GM18505 (cell line): ENCODE measurements around the gene ITGA11.

Source experiments
- ATAC-seq: cut with Tn5 transposase; IDR thresholded peaks from one replicate; pipeline ENCODE4 v1.9.1; 2021; ENCODE audit not compliant: unreplicated experiment
- POLR2A ChIP-seq: IDR thresholded peaks from 4 replicates; pipeline ENCODE4 v1.6.1; 2011; ENCODE audit warnings: borderline replicate concordance; ENCODE audit not compliant: insufficient read depth, insufficient read length; ENCODE audit errors: extremely low read depth

The ITGA11 gene

GRCh38 chr15:68382286-68383007 is 49.5 kb downstream of the ITGA11 start:
- TF ChIP-seq POLR2A: no peak
- ATAC-seq: no peak

- TF ChIP-seq POLR2A: no peak
- ATAC-seq: no peak
These were observed 51.5 kb downstream of the ITGA11 start for GRCh38 chr15:68380456-68380855.

GRCh38 chr15:68379759-68380290 is 52.1 kb downstream of the ITGA11 start:
- TF ChIP-seq POLR2A: no peak
- no peak for ATAC-seq

- no peak for ATAC-seq
- TF ChIP-seq POLR2A: no peak
These were observed 52.8 kb downstream of the ITGA11 start for GRCh38 chr15:68379058-68379758.

- no peak for TF ChIP-seq POLR2A
- ATAC-seq: no peak
These were observed 53.4 kb downstream of the ITGA11 start for GRCh38 chr15:68378595-68378994.

GRCh38 chr15:68377766-68378165 is 54.2 kb downstream of the ITGA11 start:
- TF ChIP-seq POLR2A: no peak
- no peak for ATAC-seq

- TF ChIP-seq POLR2A: no peak
- ATAC-seq: no peak
These were observed 55.4 kb downstream of the ITGA11 start for GRCh38 chr15:68376447-68377060.

GRCh38 chr15:68375716-68376220 is 56.2 kb downstream of the ITGA11 start:
- no peak for TF ChIP-seq POLR2A
- no peak for ATAC-seq

- ATAC-seq: no peak
- TF ChIP-seq POLR2A: no peak
These were observed 56.8 kb downstream of the ITGA11 start for GRCh38 chr15:68375191-68375631.

GRCh38 chr15:68374168-68374745 is 57.7 kb downstream of the ITGA11 start:
- no peak for TF ChIP-seq POLR2A
- no peak for ATAC-seq

- ATAC-seq: no peak
These were observed 58.9 kb downstream of the ITGA11 start for GRCh38 chr15:68373028-68373427.

GRCh38 chr15:68372291-68372811 is 59.6 kb downstream of the ITGA11 start:
- no peak for TF ChIP-seq POLR2A
- ATAC-seq: no peak

More at GRCh38 chr15:68373028-68373427, 58.9 kb downstream of the ITGA11 start:
- TF ChIP-seq POLR2A: no peak

GRCh38 chr15:68371851-68372250 is 60.1 kb downstream of the ITGA11 start:
- no peak for ATAC-seq
- TF ChIP-seq POLR2A: no peak
